H1 (cell line): ENCODE data around the gene PPARGC1A. TPM values are rescaled to one million over a fixed set of nuclear protein-coding genes. Genes with fewer than 3 reads are reported as not detected.

Source experiments
- CTCF ChIA-PET: fragments of 300-600 bp; sonication (Branson Sonifier 250); formaldehyde crosslinking; loops from one replicate; lab custom pipeline; 2021; ENCODE audit not compliant: partially characterized antibody; lab: Charles Lee
- POLR2A ChIA-PET: fragments of 300-600 bp; sonication (Branson Sonifier 250); formaldehyde crosslinking; loops from one replicate; lab custom pipeline; 2021; ENCODE audit warnings: inconsistent platforms; ENCODE audit not compliant: partially characterized antibody; lab: Charles Lee
- DNase-seq, 2 experiments: peaks; one replicate each; pipeline versions ENCODE4 v3.0.0 to v3.0.0-alpha.2; 2010 to 2022; ENCODE audit warnings: low spot score in 2 of 2, low read depth in 1 of 2, mixed read lengths in 1 of 2
- FAIRE-seq: peaks from 2 replicates; lab custom pipeline; 2011; peaks lifted over from hg19 to GRCh38; lab: Jason Lieb, UNC
- H2AFZ ChIP-seq: 2 replicates; pipeline ENCODE4 v1.8.1; 2012; ENCODE audit warnings: low read length, inconsistent platforms
- H2AK5ac ChIP-seq: 2 replicates; pipeline ENCODE4 v1.6.1; 2013; ENCODE audit warnings: low read depth, low read length
- H2BK120ac ChIP-seq: replicated peaks from 2 replicates; pipeline ENCODE3; 2013; ENCODE audit warnings: low read depth, low read length, inconsistent platforms
- H2BK12ac ChIP-seq: 2 replicates; pipeline ENCODE4 v1.6.1; 2013; ENCODE audit warnings: low read depth, low read length
- H2BK15ac ChIP-seq: 2 replicates; pipeline ENCODE4 v1.6.1; 2013; ENCODE audit warnings: low read length
- H2BK20ac ChIP-seq: 2 replicates; pipeline ENCODE4 v1.6.1; 2013; ENCODE audit warnings: low read length
- H2BK5ac ChIP-seq: 2 replicates; pipeline ENCODE4 v1.6.1; 2013; ENCODE audit warnings: low read depth, low read length
- H3K14ac ChIP-seq: 2 replicates; pipeline ENCODE4 v1.6.1; 2013; ENCODE audit warnings: inconsistent platforms; ENCODE audit not compliant: insufficient read length
- H3K18ac ChIP-seq: 2 replicates; pipeline ENCODE4 v1.6.1; 2013; ENCODE audit warnings: low read length; ENCODE audit errors: extremely low read depth
- H3K23ac ChIP-seq: 2 replicates; pipeline ENCODE4 v1.6.1; 2013; ENCODE audit warnings: inconsistent platforms; ENCODE audit not compliant: insufficient read length
- H3K23me2 ChIP-seq: 2 replicates; pipeline ENCODE4 v1.6.1; 2013; ENCODE audit warnings: low read depth, low read length
- H3K27ac ChIP-seq: 2 replicates; pipeline ENCODE4 v1.6.1; 2011; ENCODE audit warnings: low read depth, low read length, inconsistent platforms
- H3K27me3 ChIP-seq, 4 experiments: replicated peaks in 1 of 4; 1 replicate in 1 of 4; 2 replicates in 3 of 4; pipeline versions ENCODE4 v1.6.1 to v1.8.1; 2011 to 2013; ENCODE audit warnings: low read length in 3 of 4, mild to moderate bottlenecking in 3 of 4, inconsistent platforms in 2 of 4, mixed read lengths in 2 of 4, moderate library complexity in 1 of 4; ENCODE audit not compliant: control insufficient read depth in 3 of 4, insufficient read depth in 3 of 4; ENCODE audit errors: extremely low read depth in 1 of 4
- H3K36me3 ChIP-seq, 4 experiments: 2 replicates each; pipeline versions ENCODE4 v1.6.1 to v1.8.1; 2011 to 2013; ENCODE audit warnings: mild to moderate bottlenecking in 4 of 4, low read length in 3 of 4, moderate library complexity in 2 of 4, control low read depth in 1 of 4, inconsistent platforms in 1 of 4; ENCODE audit not compliant: insufficient read depth in 4 of 4, control insufficient read depth in 2 of 4
- H3K4ac ChIP-seq: replicated peaks from 2 replicates; pipeline ENCODE3; 2013; ENCODE audit warnings: low read length, low read depth, mixed read lengths, inconsistent platforms; ENCODE audit not compliant: insufficient read length
- H3K4me1 ChIP-seq, 4 experiments: replicated peaks in 1 of 4; 1 replicate in 1 of 4; 2 replicates in 3 of 4; pipeline versions ENCODE4 v1.6.1 to v1.8.1; 2011 to 2013; ENCODE audit warnings: low read length in 3 of 4, inconsistent platforms in 2 of 4, mixed read lengths in 1 of 4; ENCODE audit not compliant: insufficient read depth in 4 of 4, control insufficient read depth in 3 of 4
- H3K4me2 ChIP-seq, 2 experiments: 2 replicates each; pipeline versions ENCODE4 v1.6.1 to v1.8.1; 2011 to 2013; ENCODE audit warnings: low read depth in 2 of 2, low read length in 2 of 2, control low read depth in 1 of 2, inconsistent platforms in 1 of 2, mild to moderate bottlenecking in 1 of 2; ENCODE audit not compliant: insufficient read depth in 1 of 2
- H3K4me3 ChIP-seq, 4 experiments: fragments of 200-600, 300-600 bp in 1 of 4; sonication (generic), shearing (Covaris generic), sonication (Bioruptor Twin) in 1 of 4; 2 replicates each; pipeline versions ENCODE4 v1.5.1 to v1.8.1; 2011 to 2016; ENCODE audit warnings: low read length in 4 of 4, low read depth in 3 of 4, control low read depth in 2 of 4, inconsistent platforms in 2 of 4, mild to moderate bottlenecking in 2 of 4, mixed read lengths in 1 of 4, moderate library complexity in 1 of 4; ENCODE audit not compliant: insufficient read depth in 2 of 4; ENCODE audit errors: extremely low read depth in 1 of 4
- H3K56ac ChIP-seq: replicated peaks from 2 replicates; pipeline ENCODE3; 2013; ENCODE audit warnings: low read depth, mild to moderate bottlenecking, mixed read lengths, low read length, inconsistent platforms; ENCODE audit not compliant: insufficient read length
- H3K79me1 ChIP-seq: 2 replicates; pipeline ENCODE4 v1.6.1; 2013; ENCODE audit warnings: low read depth, low read length, control low read depth
- H3K79me2 ChIP-seq, 2 experiments: 2 replicates each; pipeline versions ENCODE4 v1.6.1 to v1.8.1; 2012 to 2013; ENCODE audit warnings: low read length in 2 of 2, mild to moderate bottlenecking in 2 of 2, inconsistent platforms in 1 of 2; ENCODE audit not compliant: insufficient read depth in 2 of 2, control insufficient read depth in 1 of 2
- H3K9ac ChIP-seq, 4 experiments: replicated peaks in 1 of 4; 1 replicate in 1 of 4; 2 replicates in 3 of 4; pipeline versions ENCODE4 v1.6.1 to v1.8.1; 2011 to 2013; ENCODE audit warnings: low read depth in 3 of 4, low read length in 3 of 4, control low read depth in 2 of 4, mild to moderate bottlenecking in 2 of 4, moderate library complexity in 2 of 4, inconsistent platforms in 1 of 4; ENCODE audit errors: extremely low read depth in 1 of 4
- H3K9me3 ChIP-seq, 2 experiments: 2 replicates each; pipeline versions ENCODE4 v1.6.1 to v1.8.1; 2012 to 2013; ENCODE audit warnings: mild to moderate bottlenecking in 2 of 2, moderate library complexity in 2 of 2, control low read depth in 1 of 2, inconsistent platforms in 1 of 2, low read depth in 1 of 2, low read length in 1 of 2, mixed read lengths in 1 of 2; ENCODE audit not compliant: insufficient read depth in 2 of 2
- H4K20me1 ChIP-seq, 2 experiments: replicated peaks in 1 of 2; 2 replicates each; pipeline versions ENCODE3 to v1.8.1; 2011 to 2013; ENCODE audit warnings: inconsistent platforms in 2 of 2, low read length in 2 of 2, mild to moderate bottlenecking in 1 of 2; ENCODE audit not compliant: insufficient read depth in 2 of 2, control insufficient read depth in 1 of 2
- H4K5ac ChIP-seq: 2 replicates; pipeline ENCODE4 v1.6.1; 2013; ENCODE audit warnings: low read length, low read depth, mixed read lengths, inconsistent platforms; ENCODE audit not compliant: insufficient read length
- H4K8ac ChIP-seq: 2 replicates; pipeline ENCODE4 v1.8.0; 2013; ENCODE audit warnings: mild to moderate bottlenecking, moderate library complexity, low read length, inconsistent platforms; ENCODE audit not compliant: insufficient read depth; ENCODE audit errors: extremely low read depth
- H4K91ac ChIP-seq: replicated peaks from 2 replicates; pipeline ENCODE3; 2013; ENCODE audit warnings: low read length, mixed read lengths, inconsistent platforms; ENCODE audit not compliant: insufficient read length
- CHD1 ChIP-seq: IDR thresholded peaks from 2 replicates; pipeline ENCODE4 v1.6.1; 2012; ENCODE audit warnings: low read depth, low read length, improper control_type of control experiment
- CREB1 ChIP-seq: IDR thresholded peaks from 2 replicates; pipeline ENCODE4 v1.6.1; 2012; ENCODE audit warnings: inconsistent platforms
- EZH2 ChIP-seq: fragments of 200-600 bp; sonication (generic); IDR thresholded peaks from 2 replicates; pipeline ENCODE4 v1.7.1; 2012; ENCODE audit warnings: low read depth, mild to moderate bottlenecking, moderate library complexity, low read length, inconsistent platforms; ENCODE audit not compliant: severe bottlenecking
- KDM5A ChIP-seq: fragments of 200-600 bp; IDR thresholded peaks from 2 replicates; pipeline ENCODE4 v1.7.1; 2012; ENCODE audit warnings: mild to moderate bottlenecking, low read length, inconsistent platforms, mixed read lengths
- NRF1 ChIP-seq: IDR thresholded peaks from 2 replicates; pipeline ENCODE4 v1.6.1; 2011; ENCODE audit warnings: mild to moderate bottlenecking, low read depth, low read length, improper control_type of control experiment
- RBBP5 ChIP-seq: IDR thresholded peaks from 2 replicates; pipeline ENCODE4 v1.7.1; 2012; ENCODE audit warnings: low read depth, mild to moderate bottlenecking, inconsistent platforms, low read length, moderate library complexity, borderline replicate concordance
- SIX5 ChIP-seq: IDR thresholded peaks from 2 replicates; pipeline ENCODE4 v1.6.1; 2011; ENCODE audit warnings: mild to moderate bottlenecking, low read depth, low read length
- SP4 ChIP-seq: IDR thresholded peaks from 2 replicates; pipeline ENCODE4 v1.6.1; 2012; ENCODE audit warnings: low read length, inconsistent platforms
- TAF1 ChIP-seq: IDR thresholded peaks from 2 replicates; pipeline ENCODE4 v1.6.1; 2011; ENCODE audit warnings: mild to moderate bottlenecking, low read depth, low read length
- TBP ChIP-seq: IDR thresholded peaks from 2 replicates; pipeline ENCODE4 v1.6.1; 2011; ENCODE audit warnings: low read depth, low read length, improper control_type of control experiment
- WGBS, 2 experiments: shearing (Covaris generic) in 1 of 2; methylation state at CpG; one replicate each; pipeline versions ENCODE4 v1.1.6 to v1.1.7; 2013 to 2015; ENCODE audit warnings: low lambda C conversion rate in 2 of 2, mixed read lengths in 2 of 2, inconsistent platforms in 1 of 2, low coverage in 1 of 2, missing lambda C conversion rate in 1 of 2; ENCODE audit not compliant: insufficient replicate concordance in 2 of 2, insufficient coverage in 1 of 2, insufficient read length in 1 of 2; ENCODE audit errors: extremely low coverage in 1 of 2, missing lambda C conversion rate in 1 of 2; 5-methylcytosine and 5-hydroxymethylcytosine counted together
- polyA plus RNA-seq, 7 experiments: library from polyadenylated mRNA; depleted of rRNA in 3 of 7; stranded (reverse) in 5 of 7; unstranded in 2 of 7; fragments of >200 nt in 5 of 7; fragments of 200-250 nt in 2 of 7; gene quantifications; 1 replicate in 5 of 7; 2 replicates in 1 of 7; 4 replicates in 1 of 7; pipeline versions ENCODE4 v1.2.1 to v1.2.3, GENCODE V29; 2011 to 2013; ENCODE audit warnings: missing spikeins in 2 of 7, mixed read lengths in 2 of 7
- total RNA-seq: library from RNA; stranded (reverse); fragmentation: NEBNext Ultra II Directional; extraction: Animal tissue kit (Norgen Biotek cat#: 25700); gene quantifications from 2 replicates; pipeline ENCODE4 v1.2.1, GENCODE V29; 2021
- TF ChIP-seq, protein P1 (sequence below): IDR thresholded peaks from 2 replicates; pipeline ENCODE4 v1.6.1; 2012; ENCODE audit warnings: inconsistent platforms
- TF ChIP-seq, protein P2 (sequence below): IDR thresholded peaks from 2 replicates; pipeline ENCODE4 v1.6.1; 2011; ENCODE audit warnings: low read length, improper control_type of control experiment

PPARGC1A gene
- total and polyA plus RNA-seq, 2 of the 8 experiments (the other 6 are each of a cell fraction or from before 2014, with no cell fraction given), result 0.54 to 1.4 TPM

DNA sequence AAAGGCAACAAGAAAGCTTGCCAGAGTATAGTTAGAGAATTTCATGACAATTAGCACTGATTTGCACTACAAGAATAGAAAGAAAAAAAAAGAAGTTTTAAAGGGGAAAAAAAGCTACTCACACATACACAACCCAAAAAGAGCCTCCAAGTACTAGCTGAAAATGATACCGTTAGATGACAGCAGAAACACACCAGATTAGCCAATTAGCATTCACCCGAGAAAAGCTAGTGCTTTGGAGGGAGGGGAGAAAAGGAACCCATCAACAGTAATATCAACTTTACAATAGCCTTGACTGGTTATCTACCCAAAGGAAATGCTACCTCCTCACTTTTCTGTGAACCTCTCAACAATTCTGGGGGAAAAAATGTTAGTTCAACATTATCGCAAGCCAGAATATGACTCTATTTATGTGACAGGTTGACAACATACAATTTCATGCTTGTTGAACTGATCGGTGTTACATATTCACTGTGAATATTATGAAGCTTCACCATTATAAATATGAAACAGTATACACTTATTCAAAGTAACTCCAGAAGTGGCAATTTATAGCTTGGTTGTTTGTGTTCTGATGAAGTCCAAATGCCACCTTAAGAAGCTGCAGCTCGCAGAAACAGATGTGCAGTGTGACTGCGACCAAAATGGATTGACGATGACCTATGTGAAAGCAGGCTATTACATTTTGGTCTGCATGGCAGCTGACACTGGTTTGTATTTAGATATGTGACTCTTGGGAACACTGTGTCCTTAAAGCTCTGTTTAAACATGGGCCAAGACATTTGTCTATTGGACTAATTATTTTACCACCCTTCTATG lies 15.9 kb downstream of the PPARGC1A start:
- Histone ChIP-seq H3K18ac (no peak overlapping the region), H2BK5ac (no peak overlapping the region), H4K91ac (no peak overlapping the region), H4K5ac (no peak overlapping the region), H3K14ac (no peak overlapping the region), H2BK20ac (no peak overlapping the region), H2BK12ac (no peak overlapping the region), H3K4me1 (peaks cover 0 to 6% (median 0%) of the 10 kb centered on the region in 4 experiments; a peak in 3 of 7 replicates), H2AK5ac (no peak overlapping the region), H3K27ac (no peak overlapping the region), H3K4me3 (no peak overlapping the region), H3K4ac (no peak overlapping the region), H4K20me1 (no peaks in the 10 kb centered on the region), H2AFZ (no peak overlapping the region), H2BK120ac (no peak overlapping the region), H3K36me3 (no peaks in the 10 kb centered on the region), H3K23ac (no peak overlapping the region), H3K79me2 (no peaks in the 10 kb centered on the region), H3K9me3 (no peaks in the 10 kb centered on the region), H4K8ac (no peak overlapping the region), H3K4me2 (no peak overlapping the region), H3K56ac (no peak overlapping the region), H3K27me3 (no peaks in the 10 kb centered on the region), H3K23me2 (no peaks in the 10 kb centered on the region), H3K9ac (no peak overlapping the region), H2BK15ac (no peak overlapping the region), H3K79me1 (no peaks in the 10 kb centered on the region)
- FAIRE-seq (no peak), DNase-seq (no peak)
- POLR2A ChIA-PET, result no interaction called here
- 84% methylated on average over 7 of the region's 7 CpGs; no CpG with 5 or more reads in 1 of the 2 experiments for WGBS, 2 experiments
- CTCF ChIA-PET, result interaction anchor here (0.6 to 1.4 kb wide), 4 partner anchors 23 to 86 kb away, joined by 3 to 5 read pairs (median 3); no protein-coding TSS in a partner anchor
- TF ChIP-seq NRF1 (no peak), TAF1 (no peak), KDM5A (no peak), TBP (no peak), SIX5 (no peak), RBBP5 (no peak), CHD1 (no peak), SP4 (no peak), EZH2 (no peak), CREB1 (no peak)
- TF ChIP-seq, protein P1, sequence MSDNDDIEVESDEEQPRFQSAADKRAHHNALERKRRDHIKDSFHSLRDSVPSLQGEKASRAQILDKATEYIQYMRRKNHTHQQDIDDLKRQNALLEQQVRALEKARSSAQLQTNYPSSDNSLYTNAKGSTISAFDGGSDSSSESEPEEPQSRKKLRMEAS, result no peak
- TF ChIP-seq, protein P2, sequence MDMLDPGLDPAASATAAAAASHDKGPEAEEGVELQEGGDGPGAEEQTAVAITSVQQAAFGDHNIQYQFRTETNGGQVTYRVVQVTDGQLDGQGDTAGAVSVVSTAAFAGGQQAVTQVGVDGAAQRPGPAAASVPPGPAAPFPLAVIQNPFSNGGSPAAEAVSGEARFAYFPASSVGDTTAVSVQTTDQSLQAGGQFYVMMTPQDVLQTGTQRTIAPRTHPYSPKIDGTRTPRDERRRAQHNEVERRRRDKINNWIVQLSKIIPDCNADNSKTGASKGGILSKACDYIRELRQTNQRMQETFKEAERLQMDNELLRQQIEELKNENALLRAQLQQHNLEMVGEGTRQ, result no peak
